ENCODE results near the gene MAU2. TPM values are rescaled to one million over a fixed set of nuclear protein-coding genes. Genes with fewer than 3 reads are reported as not detected.
A peak's percentile ranks its signal among the peaks of the same experiment; 100 is the strongest.

The MAU2 gene
- total and polyA plus RNA-seq, 2 of the 13 experiments (the other 11 are each of a cell fraction or from before 2014, with no cell fraction given) = 16.8 to 33.8 TPM

DNA sequence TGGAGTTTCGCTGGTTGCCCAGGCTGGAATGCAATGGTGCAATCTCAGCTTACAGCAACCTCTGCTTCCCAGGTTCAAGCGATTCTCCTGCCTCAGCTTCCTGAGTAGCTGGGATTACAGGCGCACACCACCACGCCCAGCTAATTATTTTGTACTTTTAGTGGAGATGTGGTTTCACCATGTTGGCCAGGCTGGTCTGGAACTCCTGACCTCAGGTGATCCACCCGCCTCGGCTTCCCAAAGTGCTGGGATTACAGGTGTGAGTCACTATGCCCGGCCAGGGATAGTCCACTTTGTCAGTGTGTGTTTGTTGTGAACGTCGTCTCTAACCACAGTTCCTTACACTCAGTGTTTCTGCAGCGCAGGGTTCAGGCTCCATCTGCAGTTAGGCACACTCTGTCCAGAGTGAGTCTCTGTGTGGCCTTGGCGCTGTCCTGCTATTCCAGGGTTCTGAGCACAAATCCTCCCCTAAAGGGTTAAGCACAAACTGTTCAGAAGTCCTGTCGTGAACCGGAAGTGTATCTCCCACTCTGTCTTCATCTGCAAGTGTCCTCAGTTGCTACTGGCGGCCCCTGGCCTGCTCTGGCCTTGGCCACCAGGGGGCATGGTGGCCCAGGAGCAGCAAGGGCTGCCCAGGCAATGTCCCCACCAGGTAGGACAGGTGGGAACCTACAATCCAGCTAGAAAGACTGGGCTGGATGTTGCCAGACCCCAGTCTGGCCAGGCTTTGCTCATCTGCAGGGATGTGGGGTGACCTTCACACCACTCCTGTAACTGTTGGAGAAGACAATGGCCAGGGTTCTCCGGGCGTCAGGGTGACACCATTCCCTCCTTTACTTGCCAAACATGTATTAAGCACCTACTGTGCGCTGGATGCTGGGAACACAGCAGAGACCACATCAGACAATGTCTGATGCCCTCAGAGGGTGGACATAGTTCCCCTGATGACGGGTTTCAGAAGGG lies 46.1 kb downstream of the MAU2 start (continued):
- TF ChIP-seq, protein P1, sequence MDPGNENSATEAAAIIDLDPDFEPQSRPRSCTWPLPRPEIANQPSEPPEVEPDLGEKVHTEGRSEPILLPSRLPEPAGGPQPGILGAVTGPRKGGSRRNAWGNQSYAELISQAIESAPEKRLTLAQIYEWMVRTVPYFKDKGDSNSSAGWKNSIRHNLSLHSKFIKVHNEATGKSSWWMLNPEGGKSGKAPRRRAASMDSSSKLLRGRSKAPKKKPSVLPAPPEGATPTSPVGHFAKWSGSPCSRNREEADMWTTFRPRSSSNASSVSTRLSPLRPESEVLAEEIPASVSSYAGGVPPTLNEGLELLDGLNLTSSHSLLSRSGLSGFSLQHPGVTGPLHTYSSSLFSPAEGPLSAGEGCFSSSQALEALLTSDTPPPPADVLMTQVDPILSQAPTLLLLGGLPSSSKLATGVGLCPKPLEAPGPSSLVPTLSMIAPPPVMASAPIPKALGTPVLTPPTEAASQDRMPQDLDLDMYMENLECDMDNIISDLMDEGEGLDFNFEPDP (CRISPR knock-in tag; conservative IDR thresholded peaks at IDR 0.05) = no peak
- TF ChIP-seq ZFAT (CRISPR knock-in tag; conservative IDR thresholded peaks at IDR 0.05) = no peak
- TF ChIP-seq ZNF30 (CRISPR knock-in tag; IDR thresholded peaks at IDR 0.05) = no peak
- no peak for TF ChIP-seq ONECUT2 (CRISPR knock-in tag; IDR thresholded peaks at IDR 0.05)
- peak; percentile 73; the same call in 1 of the 2 replicates for TF ChIP-seq MIER2 (CRISPR knock-in tag; IDR thresholded peaks at IDR 0.05)
- TF ChIP-seq ZSCAN9 (CRISPR knock-in tag; IDR thresholded peaks at IDR 0.05; ENCODE audit: borderline replicate concordance) = peak; percentile 68; the same call in 1 of the 2 replicates
- peak; percentile 85 for TF ChIP-seq ZBTB7A (CRISPR knock-in tag; IDR thresholded peaks at IDR 0.05)
- peak; percentile 65; the same call in 1 of the 2 replicates for TF ChIP-seq ZNF614 (CRISPR knock-in tag; IDR thresholded peaks at IDR 0.05; ENCODE audit: borderline replicate concordance)
- TF ChIP-seq ZNF451 (CRISPR knock-in tag; IDR thresholded peaks at IDR 0.05) = no peak
- TF ChIP-seq ZNF205 (CRISPR knock-in tag; IDR thresholded peaks at IDR 0.05) = peak; percentile 81
- no peak for TF ChIP-seq ZNF253 (CRISPR knock-in tag; IDR thresholded peaks at IDR 0.05; ENCODE audit: borderline replicate concordance)
- no peak for TF ChIP-seq GTF2F1 (IDR thresholded peaks at IDR 0.05; ENCODE audit: low read length)
- no peak for TF ChIP-seq SAFB2 (CRISPR knock-in tag; IDR thresholded peaks at IDR 0.05; ENCODE audit: borderline replicate concordance, low read depth)
- no peak; the same call in 1 of the 2 replicates for TF ChIP-seq HMG20A (CRISPR knock-in tag; IDR thresholded peaks at IDR 0.05; ENCODE audit: borderline replicate concordance)
- TF ChIP-seq, protein P2, sequence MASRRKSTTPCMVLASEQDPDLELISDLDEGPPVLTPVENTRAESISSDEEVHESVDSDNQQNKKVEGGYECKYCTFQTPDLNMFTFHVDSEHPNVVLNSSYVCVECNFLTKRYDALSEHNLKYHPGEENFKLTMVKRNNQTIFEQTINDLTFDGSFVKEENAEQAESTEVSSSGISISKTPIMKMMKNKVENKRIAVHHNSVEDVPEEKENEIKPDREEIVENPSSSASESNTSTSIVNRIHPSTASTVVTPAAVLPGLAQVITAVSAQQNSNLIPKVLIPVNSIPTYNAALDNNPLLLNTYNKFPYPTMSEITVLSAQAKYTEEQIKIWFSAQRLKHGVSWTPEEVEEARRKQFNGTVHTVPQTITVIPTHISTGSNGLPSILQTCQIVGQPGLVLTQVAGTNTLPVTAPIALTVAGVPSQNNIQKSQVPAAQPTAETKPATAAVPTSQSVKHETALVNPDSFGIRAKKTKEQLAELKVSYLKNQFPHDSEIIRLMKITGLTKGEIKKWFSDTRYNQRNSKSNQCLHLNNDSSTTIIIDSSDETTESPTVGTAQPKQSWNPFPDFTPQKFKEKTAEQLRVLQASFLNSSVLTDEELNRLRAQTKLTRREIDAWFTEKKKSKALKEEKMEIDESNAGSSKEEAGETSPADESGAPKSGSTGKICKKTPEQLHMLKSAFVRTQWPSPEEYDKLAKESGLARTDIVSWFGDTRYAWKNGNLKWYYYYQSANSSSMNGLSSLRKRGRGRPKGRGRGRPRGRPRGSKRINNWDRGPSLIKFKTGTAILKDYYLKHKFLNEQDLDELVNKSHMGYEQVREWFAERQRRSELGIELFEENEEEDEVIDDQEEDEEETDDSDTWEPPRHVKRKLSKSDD (CRISPR knock-in tag; IDR thresholded peaks at IDR 0.05; ENCODE audit: low read depth) = 0 out of 2 replicates have a peak, but pooled peaks have one; percentile 66
- no peak for TF ChIP-seq MAZ (IDR thresholded peaks at IDR 0.05; ENCODE audit: borderline replicate concordance, low read depth, low read length)
- TF ChIP-seq MAZ (CRISPR knock-in tag; IDR thresholded peaks at IDR 0.05; ENCODE audit: low read depth) = peak; percentile 72
- TF ChIP-seq ADNP (CRISPR knock-in tag; IDR thresholded peaks at IDR 0.05) = peak; percentile 76
- TF ChIP-seq, protein P3, sequence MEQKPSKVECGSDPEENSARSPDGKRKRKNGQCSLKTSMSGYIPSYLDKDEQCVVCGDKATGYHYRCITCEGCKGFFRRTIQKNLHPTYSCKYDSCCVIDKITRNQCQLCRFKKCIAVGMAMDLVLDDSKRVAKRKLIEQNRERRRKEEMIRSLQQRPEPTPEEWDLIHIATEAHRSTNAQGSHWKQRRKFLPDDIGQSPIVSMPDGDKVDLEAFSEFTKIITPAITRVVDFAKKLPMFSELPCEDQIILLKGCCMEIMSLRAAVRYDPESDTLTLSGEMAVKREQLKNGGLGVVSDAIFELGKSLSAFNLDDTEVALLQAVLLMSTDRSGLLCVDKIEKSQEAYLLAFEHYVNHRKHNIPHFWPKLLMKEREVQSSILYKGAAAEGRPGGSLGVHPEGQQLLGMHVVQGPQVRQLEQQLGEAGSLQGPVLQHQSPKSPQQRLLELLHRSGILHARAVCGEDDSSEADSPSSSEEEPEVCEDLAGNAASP (CRISPR knock-in tag; IDR thresholded peaks at IDR 0.05; ENCODE audit: borderline replicate concordance) = peak; percentile 98
- peak; percentile 44; the same call in 1 of the 2 replicates for TF ChIP-seq GFI1 (CRISPR knock-in tag; IDR thresholded peaks at IDR 0.05; ENCODE audit: borderline replicate concordance)
- TF ChIP-seq MATR3 (CRISPR knock-in tag; IDR thresholded peaks at IDR 0.05) = no peak
- peak; percentile 87 for TF ChIP-seq ZNF317 (CRISPR knock-in tag; IDR thresholded peaks at IDR 0.05)
- TF ChIP-seq, protein P4, sequence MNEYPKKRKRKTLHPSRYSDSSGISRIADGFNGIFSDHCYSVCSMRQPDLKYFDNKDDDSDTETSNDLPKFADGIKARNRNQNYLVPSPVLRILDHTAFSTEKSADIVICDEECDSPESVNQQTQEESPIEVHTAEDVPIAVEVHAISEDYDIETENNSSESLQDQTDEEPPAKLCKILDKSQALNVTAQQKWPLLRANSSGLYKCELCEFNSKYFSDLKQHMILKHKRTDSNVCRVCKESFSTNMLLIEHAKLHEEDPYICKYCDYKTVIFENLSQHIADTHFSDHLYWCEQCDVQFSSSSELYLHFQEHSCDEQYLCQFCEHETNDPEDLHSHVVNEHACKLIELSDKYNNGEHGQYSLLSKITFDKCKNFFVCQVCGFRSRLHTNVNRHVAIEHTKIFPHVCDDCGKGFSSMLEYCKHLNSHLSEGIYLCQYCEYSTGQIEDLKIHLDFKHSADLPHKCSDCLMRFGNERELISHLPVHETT (CRISPR knock-in tag; conservative IDR thresholded peaks at IDR 0.05) = peak; percentile 19; the same call in 1 of the 2 replicates

Data from HepG2 (cell line).